SK-N-SH treated with all-trans-retinoic acid at 6 μM for 48 hours (cell line): ENCODE measurements around the gene ZKSCAN8.

Experiments
- ATAC-seq: fragments of 200-7000 bp; cut with Tn5 transposase; 3 replicates; pipeline ENCODE4 v1.9.1; 2020; ENCODE audit warnings: mild to moderate bottlenecking, moderate library complexity
- ARNTL ChIP-seq: fragments of 450-650 bp; formaldehyde crosslinking; IDR thresholded peaks from 2 replicates; pipeline ENCODE4 v1.5.0; 2020; ENCODE audit warnings: low read depth, mild to moderate bottlenecking, moderate library complexity, borderline replicate concordance
- CSDC2 ChIP-seq: fragments of 250-450 bp; sonication (Bioruptor Pico); IDR thresholded peaks from 2 replicates; pipeline ENCODE4 v1.5.0; 2020; ENCODE audit warnings: mild to moderate bottlenecking, moderate library complexity
- CSRNP3 ChIP-seq: fragments of 250-450 bp; sonication (Bioruptor Pico); IDR thresholded peaks from 2 replicates; pipeline ENCODE4 v1.5.1; 2021; ENCODE audit warnings: mild to moderate bottlenecking, moderate library complexity
- ESRRG ChIP-seq: fragments of 250-450 bp; sonication (Bioruptor Pico); IDR thresholded peaks from 2 replicates; pipeline ENCODE4 v1.6.1; 2021; ENCODE audit warnings: mild to moderate bottlenecking
- GLIS3 ChIP-seq: fragments of 250-450 bp; sonication (Bioruptor Pico); IDR thresholded peaks from 2 replicates; pipeline ENCODE4 v1.5.0; 2020; ENCODE audit warnings: mild to moderate bottlenecking, moderate library complexity
- OSR1 ChIP-seq: fragments of 250-450 bp; sonication (Bioruptor Pico); IDR thresholded peaks from 2 replicates; pipeline ENCODE4 v1.8.0; 2022; ENCODE audit warnings: moderate library complexity, mild to moderate bottlenecking, inconsistent platforms
- POU6F1 ChIP-seq: fragments of 250-450 bp; sonication (Bioruptor Pico); IDR thresholded peaks from 2 replicates; pipeline ENCODE4 v1.8.0; 2021; ENCODE audit warnings: low read depth, mild to moderate bottlenecking, moderate library complexity, borderline replicate concordance
- PPARA ChIP-seq: fragments of 250-450 bp; sonication (Bioruptor Pico); IDR thresholded peaks from 2 replicates; pipeline ENCODE4 v1.5.0; 2020; ENCODE audit warnings: mild to moderate bottlenecking, borderline replicate concordance
- RARB ChIP-seq: fragments of 250-450 bp; sonication (Bioruptor Pico); IDR thresholded peaks from 2 replicates; pipeline ENCODE4 v1.8.0; 2021; ENCODE audit warnings: mild to moderate bottlenecking, moderate library complexity
- SNAI2 ChIP-seq: fragments of 250-450 bp; sonication (Bioruptor Pico); IDR thresholded peaks from 2 replicates; pipeline ENCODE4 v1.5.0; 2020; ENCODE audit warnings: mild to moderate bottlenecking, moderate library complexity
- TCF4 ChIP-seq: fragments of 250-450 bp; sonication (Bioruptor Pico); IDR thresholded peaks from 2 replicates; pipeline ENCODE4 v1.8.0; 2021; ENCODE audit warnings: mild to moderate bottlenecking, moderate library complexity, borderline replicate concordance
- TOX ChIP-seq: fragments of 250-450 bp; sonication (Bioruptor Pico); IDR thresholded peaks from 2 replicates; pipeline ENCODE4 v1.8.0; 2021; ENCODE audit warnings: mild to moderate bottlenecking, moderate library complexity, borderline replicate concordance
- TSHZ2 ChIP-seq: fragments of 250-450 bp; sonication (Bioruptor Pico); IDR thresholded peaks from 2 replicates; pipeline ENCODE4 v1.5.0; 2020; ENCODE audit warnings: mild to moderate bottlenecking, moderate library complexity
- ZFP3 ChIP-seq: fragments of 250-450 bp; sonication (Bioruptor Pico); IDR thresholded peaks from 2 replicates; pipeline ENCODE4 v1.5.0; 2020; ENCODE audit warnings: mild to moderate bottlenecking, moderate library complexity
- ZFP30 ChIP-seq: fragments of 450-650 bp; formaldehyde crosslinking; IDR thresholded peaks from 2 replicates; pipeline ENCODE4 v1.5.0; 2022; ENCODE audit warnings: mild to moderate bottlenecking, moderate library complexity
- ZNF565 ChIP-seq: fragments of 450-650 bp; formaldehyde crosslinking; conservative IDR thresholded peaks from 2 replicates; pipeline ENCODE4 v1.5.0; 2020; ENCODE audit warnings: low read depth, mild to moderate bottlenecking, moderate library complexity
- ZNF70 ChIP-seq: fragments of 450-650 bp; formaldehyde crosslinking; IDR thresholded peaks from 2 replicates; pipeline ENCODE4 v1.5.0; 2020; ENCODE audit warnings: mild to moderate bottlenecking, moderate library complexity
- ZNF8 ChIP-seq: fragments of 450-650 bp; formaldehyde crosslinking; IDR thresholded peaks from 2 replicates; pipeline ENCODE4 v1.5.0; 2020; ENCODE audit warnings: mild to moderate bottlenecking, moderate library complexity
- TF ChIP-seq, protein P1 (sequence below): fragments of 250-450 bp; sonication (Bioruptor Pico); IDR thresholded peaks from 2 replicates; pipeline ENCODE4 v1.5.1; 2020; ENCODE audit warnings: low read depth, mild to moderate bottlenecking, moderate library complexity
- TF ChIP-seq, protein P2 (sequence below): fragments of 250-450 bp; sonication (Bioruptor Pico); IDR thresholded peaks from 2 replicates; pipeline ENCODE4 v1.8.0; 2020; ENCODE audit warnings: mild to moderate bottlenecking, moderate library complexity, borderline replicate concordance

The ZKSCAN8 gene

GRCh38 chr6:28124350-28124970 lies 17.2 kb upstream of the ZKSCAN8 start, which contains the start of gene ZSCAN16:
Gene ZSCAN16, plus strand, starts transcription at chr6:28124609. Its CDS starts 835 bp downstream, at chr6:28125444.
- TF ChIP-seq TSHZ2 (CRISPR knock-in tag) (no peak), ARNTL (no peak), RARB (CRISPR knock-in tag) (no peak), TCF4 (CRISPR knock-in tag) (no peak), TOX (no peak), CSRNP3 (CRISPR knock-in tag) (no peak), POU6F1 (CRISPR knock-in tag) (no peak), ZNF8 (CRISPR knock-in tag) (no peak), ZNF70 (CRISPR knock-in tag) (no peak), ZFP3 (CRISPR knock-in tag) (no peak), ZFP30 (CRISPR knock-in tag) (no peak), ESRRG (no peak), CSDC2 (CRISPR knock-in tag) (no peak), PPARA (CRISPR knock-in tag) (no peak), ZNF565 (no peak)
- TF ChIP-seq, protein P1, sequence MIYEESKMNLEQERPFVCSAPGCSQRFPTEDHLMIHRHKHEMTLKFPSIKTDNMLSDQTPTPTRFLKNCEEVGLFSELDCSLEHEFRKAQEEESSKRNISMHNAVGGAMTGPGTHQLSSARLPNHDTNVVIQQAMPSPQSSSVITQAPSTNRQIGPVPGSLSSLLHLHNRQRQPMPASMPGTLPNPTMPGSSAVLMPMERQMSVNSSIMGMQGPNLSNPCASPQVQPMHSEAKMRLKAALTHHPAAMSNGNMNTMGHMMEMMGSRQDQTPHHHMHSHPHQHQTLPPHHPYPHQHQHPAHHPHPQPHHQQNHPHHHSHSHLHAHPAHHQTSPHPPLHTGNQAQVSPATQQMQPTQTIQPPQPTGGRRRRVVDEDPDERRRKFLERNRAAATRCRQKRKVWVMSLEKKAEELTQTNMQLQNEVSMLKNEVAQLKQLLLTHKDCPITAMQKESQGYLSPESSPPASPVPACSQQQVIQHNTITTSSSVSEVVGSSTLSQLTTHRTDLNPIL (CRISPR knock-in tag), result no peak
- TF ChIP-seq, protein P2, sequence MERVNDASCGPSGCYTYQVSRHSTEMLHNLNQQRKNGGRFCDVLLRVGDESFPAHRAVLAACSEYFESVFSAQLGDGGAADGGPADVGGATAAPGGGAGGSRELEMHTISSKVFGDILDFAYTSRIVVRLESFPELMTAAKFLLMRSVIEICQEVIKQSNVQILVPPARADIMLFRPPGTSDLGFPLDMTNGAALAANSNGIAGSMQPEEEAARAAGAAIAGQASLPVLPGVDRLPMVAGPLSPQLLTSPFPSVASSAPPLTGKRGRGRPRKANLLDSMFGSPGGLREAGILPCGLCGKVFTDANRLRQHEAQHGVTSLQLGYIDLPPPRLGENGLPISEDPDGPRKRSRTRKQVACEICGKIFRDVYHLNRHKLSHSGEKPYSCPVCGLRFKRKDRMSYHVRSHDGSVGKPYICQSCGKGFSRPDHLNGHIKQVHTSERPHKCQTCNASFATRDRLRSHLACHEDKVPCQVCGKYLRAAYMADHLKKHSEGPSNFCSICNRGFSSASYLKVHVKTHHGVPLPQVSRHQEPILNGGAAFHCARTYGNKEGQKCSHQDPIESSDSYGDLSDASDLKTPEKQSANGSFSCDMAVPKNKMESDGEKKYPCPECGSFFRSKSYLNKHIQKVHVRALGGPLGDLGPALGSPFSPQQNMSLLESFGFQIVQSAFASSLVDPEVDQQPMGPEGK (CRISPR knock-in tag), result no peak

GRCh38 chr6:28124971-28125353 lies 16.7 kb upstream of the ZKSCAN8 start:
- peak; percentile 21; the same call in 2 of the 3 replicates for ATAC-seq
- no peak for TF ChIP-seq GLIS3 (CRISPR knock-in tag)
- TF ChIP-seq CSDC2 (CRISPR knock-in tag), result no peak
- TF ChIP-seq ARNTL, result no peak
- TF ChIP-seq TOX, result no peak
- TF ChIP-seq ZFP30 (CRISPR knock-in tag), result no peak
- no peak for TF ChIP-seq ESRRG
- TF ChIP-seq OSR1 (CRISPR knock-in tag), result no peak
- no peak for TF ChIP-seq ZFP3 (CRISPR knock-in tag)
- no peak for TF ChIP-seq POU6F1 (CRISPR knock-in tag)
- no peak for TF ChIP-seq SNAI2
- TF ChIP-seq, all 23 proteins: peak for 0

More at GRCh38 chr6:28124350-28124970, 17.2 kb upstream of the ZKSCAN8 start, which contains the start of gene ZSCAN16:
- ATAC-seq, result peak; percentile 100
